ENCODE results near the gene GCLC. TPM values are rescaled to one million over a fixed set of nuclear protein-coding genes. Genes with fewer than 3 reads are reported as not detected.

GCLC gene
- total RNA-seq, result 100 to 1,000 TPM in 2 of 7 donors, 10 to 100 TPM in 5; 39.7 to 132 (median 92.6) TPM
- polyA plus RNA-seq, result 10 to 100 TPM in 2 of 3 donors, 1 to 10 TPM in 1; 9.2 to 33.8 (median 20.0) TPM
- long read RNA-seq, donor 1, partial matches to known transcripts, result 16 of 23 reads
- long read RNA-seq, donor 1, other reads (novel, unspliced or antisense), result 0 of 23 reads
- long read RNA-seq, donor 2, transcript GCLC-215 (16 exons, 3,785 nt), result major isoform, 8 of 26 reads
- long read RNA-seq, donor 2, partial matches to known transcripts, result 17 of 26 reads
- long read RNA-seq, donor 2, other reads (novel, unspliced or antisense), result 0 of 26 reads

- peaks cover 26 to 82% (median 50%) of the 10 kb centered on the region in 6 donors for H3K4me1 ChIP-seq
- peak; percentile 97 for DNase-seq
- intact Hi-C loops (cut with DNase I; ENCODE audit: low total_unique reads), result no loop called here
- 0 to 2% (median 1%) methylated on average over 21 to 105 of the region's 105 CpGs for WGBS, 5 donors
- H3K9me3 ChIP-seq, result no peaks in the 10 kb centered on the region
- no peaks in the 10 kb centered on the region for H3K27me3 ChIP-seq (replicated peaks in 1 of 7)
- H3K27ac ChIP-seq, result peak within 1 kb of the TSS; percentile 82 to 98 (median 94)
- H3K4me3 ChIP-seq, result peak within 1 kb of the TSS; percentile 65 to 95 (median 86)
- peak; percentile 96 to 98 (median 96) for TF ChIP-seq POLR2AphosphoS5 (IDR thresholded peaks at IDR 0.05)
- TF ChIP-seq CTCF (IDR thresholded peaks at IDR 0.05 in 8 of 11, conservative IDR thresholded peaks at IDR 0.05 in 3 of 11), result peak in 10 of 11 experiments; percentile 26 to 84 (median 75)
- TF ChIP-seq POLR2A (IDR thresholded peaks at IDR 0.05), result peak; percentile 24 to 91 (median 81)
- H3K36me3 ChIP-seq, result peaks cover 0 to 9% (median 1%) of the 10 kb centered on the region in 6 donors
Measured at GRCh38 chr6:53544470-53545308, at the start of gene GCLC. Gene GCLC, minus strand, starts transcription at chr6:53545101. Its CDS starts 456 bp downstream, at chr6:53544645.

- peaks cover 0 to 9% (median 0%) of the 10 kb centered on the region in 8 donors for H3K9me3 ChIP-seq
- WGBS, 5 donors, result 64 to 84% (median 83%) methylated on average over 2 of the region's 2 CpGs
- TF ChIP-seq POLR2A (IDR thresholded peaks at IDR 0.05) (no peak), POLR2AphosphoS5 (IDR thresholded peaks at IDR 0.05) (no peak), CTCF (IDR thresholded peaks at IDR 0.05 in 8 of 11, conservative IDR thresholded peaks at IDR 0.05 in 3 of 11) (no peak)
- H3K4me3 ChIP-seq, result no peak overlapping the region
- peaks cover 0 to 8% (median 0%) of the 10 kb centered on the region in 6 donors for H3K4me1 ChIP-seq
- no peaks in the 10 kb centered on the region for H3K27me3 ChIP-seq (replicated peaks in 1 of 7)
- no peaks in the 10 kb centered on the region for H3K36me3 ChIP-seq
- DNase-seq, result no peak
- intact Hi-C loops (cut with DNase I; ENCODE audit: low total_unique reads), result no loop called here
- no peak overlapping the region for H3K27ac ChIP-seq
Measured at GRCh38 chr6:53594596-53594995, 49.7 kb upstream of the GCLC start.

- 10 to 25% (median 15%) methylated on average over 2 of the region's 2 CpGs for WGBS, 5 donors
- Histone ChIP-seq H3K4me3 (no peak overlapping the region), H3K9me3 (peaks cover 0 to 9% (median 0%) of the 10 kb centered on the region in 8 donors), H3K4me1 (peaks cover 0 to 8% (median 0%) of the 10 kb centered on the region in 6 donors), H3K27ac (peak overlapping the region in 3 of 8 donors; percentile 29 to 53 (median 48)), H3K27me3 (replicated peaks in 1 of 7) (no peaks in the 10 kb centered on the region), H3K36me3 (no peaks in the 10 kb centered on the region)
- DNase-seq, result no peak
- intact Hi-C loops (cut with DNase I; ENCODE audit: low total_unique reads), result no loop called here
- no peak for TF ChIP-seq POLR2A (IDR thresholded peaks at IDR 0.05)
- no peak for TF ChIP-seq CTCF (IDR thresholded peaks at IDR 0.05 in 8 of 11, conservative IDR thresholded peaks at IDR 0.05 in 3 of 11)
- no peak for TF ChIP-seq POLR2AphosphoS5 (IDR thresholded peaks at IDR 0.05)
Measured at GRCh38 chr6:53593001-53593488, 48.1 kb upstream of the GCLC start.

All from spleen (tissue), 13 donors.